Thyroid gland (tissue), 4 donors: ENCODE data around the gene FMO2. TPM values are rescaled to one million over a fixed set of nuclear protein-coding genes. Genes with fewer than 3 reads are reported as not detected.

Source experiments
- DNase-seq, 2 donors: peaks; one replicate each; pipeline ENCODE4 v3.0.0-alpha.2; 2019
- H3K27ac ChIP-seq, 3 donors: fragments of 200-600 bp; sonication (generic); 1 replicate in 2 of 3; 2 replicates in 1 of 3; pipeline ENCODE4 v1.5.1; 2016 to 2019; ENCODE audit warnings: mild to moderate bottlenecking in 1 of 3, moderate library complexity in 1 of 3
- H3K27me3 ChIP-seq: fragments of 200-600 bp; sonication (generic); one replicate; pipeline ENCODE4 v1.5.1; 2019
- H3K36me3 ChIP-seq, 2 donors: fragments of 200-600 bp; sonication (generic); one replicate each; pipeline ENCODE4 v1.5.1; 2016 to 2019
- H3K4me1 ChIP-seq, 2 donors: fragments of 200-600 bp; sonication (generic); one replicate each; pipeline ENCODE4 v1.5.1; 2017 to 2019
- H3K4me3 ChIP-seq, 3 donors: fragments of 200-600 bp; sonication (generic); replicated peaks in 1 of 3; 1 replicate in 2 of 3; 2 replicates in 1 of 3; pipeline ENCODE4 v1.5.1; 2016; ENCODE audit warnings: mild to moderate bottlenecking in 1 of 3
- H3K9me3 ChIP-seq: fragments of 200-600 bp; sonication (generic); one replicate; pipeline ENCODE4 v1.5.1; 2017
- POLR2A ChIP-seq, 2 donors: fragments of 450-650 bp; IDR thresholded peaks; one replicate each; pipeline ENCODE4 v1.6.1; 2017; ENCODE audit warnings: antibody characterized with exemption in 2 of 2, mild to moderate bottlenecking in 2 of 2, moderate library complexity in 1 of 2
- WGBS, 2 donors: methylation state at CpG; one replicate each; pipeline ENCODE4 v1.1.5; 2017; 5-methylcytosine and 5-hydroxymethylcytosine counted together
- intact Hi-C: fragments of 100-400 bp; cut with DNase I; formaldehyde crosslinking; loops from one replicate; pipeline ENCODE4 v1.15.1; 2023
- total RNA-seq, 4 donors: library from RNA; depleted of rRNA; stranded (reverse); fragments of >200 nt; gene quantifications; one replicate each; pipeline ENCODE4 v1.2.3, GENCODE V29; 2016
- TF ChIP-seq, protein P1 (sequence below), 6 experiments: fragments of 200-600 bp in 3 of 6; fragments of 450-650 bp in 3 of 6; sonication (generic) in 3 of 6; IDR thresholded peaks; one replicate each; pipeline ENCODE4 v1.5.1; 2016 to 2019; ENCODE audit warnings: antibody characterized with exemption in 6 of 6, mild to moderate bottlenecking in 2 of 6, inconsistent platforms in 1 of 6, moderate library complexity in 1 of 6

The FMO2 gene
- total RNA-seq, 4 donors from 2014 or later, result 13.8 to 128 (median 14.5) TPM

- 44 to 45% methylated on average over 11 of the region's 11 CpGs for WGBS, 2 donors
- Histone ChIP-seq H3K4me1 (peaks cover 0 to 3% of the 10 kb centered on the region in 2 donors), H3K9me3 (no peaks in the 10 kb centered on the region), H3K36me3 (no peaks in the 10 kb centered on the region), H3K4me3 (peak overlapping the region in 1 of 3 donors; percentile 3), H3K27me3 (no peaks in the 10 kb centered on the region), H3K27ac (no peak overlapping the region)
- no peak for TF ChIP-seq POLR2A (IDR thresholded peaks at IDR 0.05)
- TF ChIP-seq, protein P1, sequence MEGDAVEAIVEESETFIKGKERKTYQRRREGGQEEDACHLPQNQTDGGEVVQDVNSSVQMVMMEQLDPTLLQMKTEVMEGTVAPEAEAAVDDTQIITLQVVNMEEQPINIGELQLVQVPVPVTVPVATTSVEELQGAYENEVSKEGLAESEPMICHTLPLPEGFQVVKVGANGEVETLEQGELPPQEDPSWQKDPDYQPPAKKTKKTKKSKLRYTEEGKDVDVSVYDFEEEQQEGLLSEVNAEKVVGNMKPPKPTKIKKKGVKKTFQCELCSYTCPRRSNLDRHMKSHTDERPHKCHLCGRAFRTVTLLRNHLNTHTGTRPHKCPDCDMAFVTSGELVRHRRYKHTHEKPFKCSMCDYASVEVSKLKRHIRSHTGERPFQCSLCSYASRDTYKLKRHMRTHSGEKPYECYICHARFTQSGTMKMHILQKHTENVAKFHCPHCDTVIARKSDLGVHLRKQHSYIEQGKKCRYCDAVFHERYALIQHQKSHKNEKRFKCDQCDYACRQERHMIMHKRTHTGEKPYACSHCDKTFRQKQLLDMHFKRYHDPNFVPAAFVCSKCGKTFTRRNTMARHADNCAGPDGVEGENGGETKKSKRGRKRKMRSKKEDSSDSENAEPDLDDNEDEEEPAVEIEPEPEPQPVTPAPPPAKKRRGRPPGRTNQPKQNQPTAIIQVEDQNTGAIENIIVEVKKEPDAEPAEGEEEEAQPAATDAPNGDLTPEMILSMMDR (IDR thresholded peaks at IDR 0.05), result peak; percentile 38 to 79 (median 55)
- peak; percentile 50 to 61 for DNase-seq
- intact Hi-C loops, result no loop called here
Observed at GRCh38 chr1:171188388-171189266, 3.5 kb downstream of the FMO2 start.

- Histone ChIP-seq H3K36me3 (no peaks in the 10 kb centered on the region), H3K4me3 (no peak overlapping the region), H3K9me3 (no peaks in the 10 kb centered on the region), H3K27ac (no peak overlapping the region), H3K4me1 (peaks cover 0 to 3% of the 10 kb centered on the region in 2 donors), H3K27me3 (no peaks in the 10 kb centered on the region)
- WGBS, 2 donors, result 54 to 65% methylated on average over 1 of the region's 1 CpG
- no peak for DNase-seq
- TF ChIP-seq, protein P1 (IDR thresholded peaks at IDR 0.05), result no peak
- no peak for TF ChIP-seq POLR2A (IDR thresholded peaks at IDR 0.05)
- intact Hi-C loops, result loop anchor here (10.0 kb wide), 1 partner anchor 107 kb away; no protein-coding TSS in a partner anchor
Observed at GRCh38 chr1:171191992-171192391, 6.9 kb downstream of the FMO2 start.

GRCh38 chr1:171195767-171196166, 10.7 kb downstream of the FMO2 start:
- intact Hi-C loops, result loop anchor here (10.0 kb wide), 1 partner anchor 111 kb away; no protein-coding TSS in a partner anchor
- no peak for TF ChIP-seq POLR2A (IDR thresholded peaks at IDR 0.05)
- TF ChIP-seq, protein P1 (IDR thresholded peaks at IDR 0.05), result no peak
- no peaks in the 10 kb centered on the region for H3K36me3 ChIP-seq
- peaks cover 0 to 3% of the 10 kb centered on the region in 2 donors for H3K4me1 ChIP-seq
- H3K27ac ChIP-seq, result no peak overlapping the region
- no peak overlapping the region for H3K4me3 ChIP-seq
- no peaks in the 10 kb centered on the region for H3K27me3 ChIP-seq
- no peaks in the 10 kb centered on the region for H3K9me3 ChIP-seq
- WGBS, 2 donors, result 85 to 86% methylated on average over 3 of the region's 3 CpGs
- DNase-seq, result no peak

GRCh38 chr1:171196351-171196750, 11.3 kb downstream of the FMO2 start:
- Histone ChIP-seq H3K36me3 (no peaks in the 10 kb centered on the region), H3K4me1 (peaks cover 0 to 3% of the 10 kb centered on the region in 2 donors), H3K27ac (no peak overlapping the region), H3K9me3 (no peaks in the 10 kb centered on the region), H3K27me3 (no peaks in the 10 kb centered on the region), H3K4me3 (no peak overlapping the region)
- TF ChIP-seq, protein P1 (IDR thresholded peaks at IDR 0.05), result no peak
- no peak for TF ChIP-seq POLR2A (IDR thresholded peaks at IDR 0.05)
- intact Hi-C loops, result loop anchor here (10.0 kb wide), 1 partner anchor 112 kb away; no protein-coding TSS in a partner anchor
- no peak for DNase-seq
- 92 to 97% methylated on average over 3 of the region's 3 CpGs for WGBS, 2 donors

DNA sequence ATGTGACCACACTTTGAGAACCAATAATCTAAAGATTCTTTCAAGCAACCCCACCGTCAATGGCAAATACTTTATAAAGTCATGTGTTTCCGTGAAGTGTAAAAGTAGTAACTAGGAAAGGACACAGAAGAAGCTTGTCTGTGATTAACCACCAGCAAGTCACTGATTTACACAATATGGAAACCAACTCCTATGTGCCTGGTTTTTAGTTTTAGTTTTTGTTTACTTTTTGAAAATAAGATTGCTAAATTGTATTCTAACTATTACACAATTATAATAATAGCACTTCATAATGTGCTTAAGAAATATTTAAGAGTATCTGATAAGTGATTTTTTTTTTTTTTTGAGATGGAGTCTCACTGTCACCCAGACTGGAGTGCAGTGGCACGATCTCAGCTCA, 13.0 kb downstream of the FMO2 start:
- H3K36me3 ChIP-seq, result no peaks in the 10 kb centered on the region
- intact Hi-C loops, result loop anchor here (10.0 kb wide), 1 partner anchor 113 kb away; no protein-coding TSS in a partner anchor

More for the DNA sequence above, 13.0 kb downstream of the FMO2 start:
- no peaks in the 10 kb centered on the region for H3K4me1 ChIP-seq
- no peak overlapping the region for H3K27ac ChIP-seq
- no peaks in the 10 kb centered on the region for H3K27me3 ChIP-seq
- 91 to 96% methylated on average over 3 of the region's 3 CpGs for WGBS, 2 donors
- no peak overlapping the region for H3K4me3 ChIP-seq
- no peak for TF ChIP-seq POLR2A (IDR thresholded peaks at IDR 0.05)
- TF ChIP-seq, protein P1 (IDR thresholded peaks at IDR 0.05), result no peak
- H3K9me3 ChIP-seq, result no peaks in the 10 kb centered on the region
- no peak for DNase-seq
